Activated naive CD8-positive, alpha-beta T cell treated with anti-CD3 and anti-CD28 coated beads, Interleukin-2, amount 50 U/mL, for 16 hours (primary cell): ENCODE results near the gene MT1M.
"Not testable (repeated sequence)": the region's sequence is repeated elsewhere in the genome, so short reads cannot be mapped to it uniquely, and the experiment has no call there.

Source experiments
- DNase-seq: peaks from one replicate; pipeline ENCODE4 v3.0.0-alpha.2; 2020; ENCODE audit warnings: low read depth, low spot score

The MT1M gene

GRCh38 chr16:56632156-56632847 is at the start of gene MT1M:
Gene MT1M (plus strand): TSS chr16:56632659. CDS start chr16:56632732, 73 bp downstream.
- no peak for DNase-seq

DNA sequence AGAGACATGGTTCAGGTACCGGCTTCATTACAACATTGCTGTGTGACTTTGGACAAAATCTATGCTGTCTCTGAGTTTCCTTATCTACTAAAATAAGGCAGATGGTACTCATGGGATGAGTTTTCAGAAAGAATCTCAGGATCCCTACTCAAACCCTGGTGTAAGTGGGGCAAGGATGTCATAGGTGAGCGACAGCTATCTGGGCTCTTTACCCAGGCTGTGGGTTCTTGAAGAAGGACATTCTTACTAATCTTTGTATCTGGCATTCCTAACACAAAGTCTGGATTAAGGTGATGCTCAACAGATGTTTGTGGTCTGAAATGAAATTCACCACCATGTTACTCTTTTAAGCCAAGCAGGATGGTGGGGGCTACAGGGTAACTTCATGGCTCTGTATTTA is 49.5 kb upstream of the MT1M start:
- DNase-seq, result not testable (repeated sequence)

GRCh38 chr16:56583351-56584168 is 48.9 kb upstream of the MT1M start:
- no peak for DNase-seq

DNA sequence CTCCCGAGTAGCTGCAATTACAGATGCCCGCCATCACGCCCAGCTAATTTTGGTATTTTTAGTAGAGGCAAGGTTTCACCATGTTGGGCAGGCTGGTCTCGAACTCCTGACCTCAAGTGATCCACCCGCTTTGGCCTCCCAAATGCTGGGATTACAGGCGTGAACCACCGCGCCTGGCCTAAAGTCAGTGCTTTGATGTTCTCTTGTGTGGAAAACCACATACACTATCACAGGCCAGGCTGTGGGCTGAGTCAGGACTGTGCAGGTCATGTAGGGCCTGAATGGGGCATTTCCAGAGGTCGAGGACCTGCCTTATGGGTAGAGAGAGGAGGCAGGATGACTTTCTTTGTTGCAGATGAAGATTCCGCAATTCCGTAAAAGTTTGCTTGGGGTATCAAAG is 48.2 kb upstream of the MT1M start:
- no peak for DNase-seq

GRCh38 chr16:56588781-56589140 is 43.7 kb upstream of the MT1M start:
- no peak for DNase-seq

DNA sequence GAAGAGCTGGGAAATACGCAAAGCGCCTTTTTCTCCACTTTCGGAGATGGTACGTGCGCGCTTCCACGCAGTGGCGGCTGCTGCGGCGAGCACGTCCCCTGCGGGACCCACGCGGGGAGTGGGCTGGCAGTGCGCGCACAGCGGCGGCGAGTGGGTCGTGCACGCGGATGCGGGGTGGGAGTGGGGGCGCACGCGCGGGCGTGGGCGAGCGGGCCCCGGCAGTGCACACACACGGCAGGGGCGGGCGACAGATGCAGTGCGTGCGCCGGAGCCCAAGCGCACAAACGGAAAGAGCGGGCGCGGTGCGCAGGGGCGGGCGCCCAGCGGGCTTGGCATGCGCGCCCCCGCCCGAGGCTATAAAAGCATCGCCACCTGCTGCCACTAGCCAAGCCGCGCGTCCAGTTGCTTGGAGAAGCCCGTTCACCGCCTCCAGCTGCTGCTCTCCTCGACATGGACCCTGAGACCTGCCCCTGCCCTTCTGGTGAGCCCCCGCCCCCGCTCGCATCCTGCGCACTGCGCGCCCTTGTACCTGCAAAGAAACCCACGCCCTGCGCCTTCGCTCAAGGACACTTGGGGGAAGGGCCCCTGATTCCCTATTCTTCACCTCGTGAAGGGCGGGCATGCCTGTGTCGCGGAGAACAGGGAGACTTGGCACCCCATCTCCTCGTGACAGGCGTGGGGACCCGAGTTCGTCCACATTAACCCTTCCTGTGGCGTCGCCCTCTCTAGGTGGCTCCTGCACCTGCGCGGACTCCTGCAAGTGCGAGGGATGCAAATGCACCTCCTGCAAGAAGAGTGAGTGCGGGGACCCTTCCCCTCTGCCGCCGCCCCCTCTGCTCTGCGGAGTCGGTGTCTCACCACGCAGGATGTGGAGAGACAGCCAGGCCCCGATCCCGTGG is 43.1 kb upstream of the MT1M start, which contains the start of gene MT3:
MT3 (plus strand) TSS at position 388 of the 899 bp plus-strand sequence; CDS start at position 451, 63 bp downstream.
- no peak for DNase-seq

- DNase-seq, result no peak
These were observed 40.9 kb upstream of the MT1M start for GRCh38 chr16:56591377-56592060.

DNA sequence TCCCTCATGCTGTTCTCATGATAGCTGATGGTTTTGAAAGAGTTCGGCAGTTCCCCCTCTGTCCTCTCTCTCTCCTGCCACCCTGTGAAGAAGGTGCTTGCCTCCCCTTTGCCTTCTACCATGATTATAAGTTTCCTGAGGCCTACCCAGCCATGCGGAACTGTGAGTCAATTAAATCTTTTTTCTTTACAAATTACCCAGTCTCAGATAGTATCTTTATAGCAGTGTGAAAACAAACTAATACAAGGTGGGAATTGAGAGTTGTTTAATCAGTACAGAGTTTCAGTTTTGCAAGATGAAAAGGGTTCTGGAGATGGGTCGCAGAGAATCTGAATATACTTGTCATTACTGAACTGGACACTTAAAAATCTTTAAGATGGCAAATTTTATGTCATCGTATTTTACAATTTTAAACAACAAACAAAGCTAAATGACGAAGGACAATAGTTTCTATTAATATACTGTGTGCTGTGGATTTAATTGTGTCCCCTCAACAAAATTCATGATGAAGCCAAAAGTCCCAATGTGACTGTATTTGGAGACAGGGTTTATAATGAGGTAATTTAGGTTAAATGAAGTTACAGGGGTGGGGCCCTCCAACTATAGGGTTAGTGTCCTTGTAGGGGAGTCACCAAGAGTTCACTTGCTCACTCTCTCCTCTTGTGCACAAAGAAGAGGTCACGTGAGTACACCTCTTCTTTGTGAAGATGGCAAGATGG is 38.7 kb upstream of the MT1M start:
- no peak for DNase-seq

DNA sequence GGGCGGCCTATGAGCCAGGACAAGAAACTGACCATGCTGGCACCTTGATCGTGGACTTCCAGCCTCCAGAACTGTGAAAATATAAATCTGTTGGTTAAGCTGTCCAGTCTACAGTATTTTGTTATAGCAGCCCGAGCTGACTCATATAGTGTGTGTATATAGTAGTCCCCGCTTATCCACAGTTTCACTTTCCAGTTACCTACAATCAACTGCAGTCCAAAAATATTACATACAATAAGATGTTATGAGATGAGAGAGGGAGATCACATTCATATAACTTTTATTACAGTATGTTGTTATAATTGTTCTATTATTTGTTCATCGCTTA is 38.2 kb upstream of the MT1M start:
- no peak for DNase-seq

DNA sequence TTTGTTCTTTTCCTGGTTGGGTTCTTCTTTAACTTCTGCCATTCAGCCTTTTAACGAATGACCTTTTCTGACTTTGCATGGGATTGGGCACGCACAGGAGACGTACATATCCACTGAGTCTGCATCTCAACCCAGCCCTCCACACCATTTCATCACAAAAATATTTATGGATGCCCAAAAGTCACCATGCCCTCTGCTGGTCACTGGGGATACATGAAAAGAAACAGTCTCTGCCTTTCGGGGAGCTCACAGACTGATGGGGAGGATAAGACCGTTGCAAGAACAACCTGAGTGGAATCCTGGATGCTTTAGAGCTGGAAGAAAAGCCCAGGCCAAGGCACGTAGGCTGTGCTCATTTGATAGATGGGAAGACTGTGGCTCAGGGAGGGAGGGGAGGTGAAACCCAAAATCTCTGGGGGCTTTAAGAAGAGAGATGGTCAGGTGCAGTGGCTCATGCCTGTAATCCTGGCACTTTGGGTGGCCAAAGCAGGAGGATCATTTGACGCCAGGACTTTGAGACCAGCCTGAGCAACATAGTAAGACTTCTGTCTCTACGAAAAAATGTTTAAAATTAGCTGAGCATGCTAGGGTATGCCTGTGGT is 32.0 kb upstream of the MT1M start:
- no peak for DNase-seq

DNA sequence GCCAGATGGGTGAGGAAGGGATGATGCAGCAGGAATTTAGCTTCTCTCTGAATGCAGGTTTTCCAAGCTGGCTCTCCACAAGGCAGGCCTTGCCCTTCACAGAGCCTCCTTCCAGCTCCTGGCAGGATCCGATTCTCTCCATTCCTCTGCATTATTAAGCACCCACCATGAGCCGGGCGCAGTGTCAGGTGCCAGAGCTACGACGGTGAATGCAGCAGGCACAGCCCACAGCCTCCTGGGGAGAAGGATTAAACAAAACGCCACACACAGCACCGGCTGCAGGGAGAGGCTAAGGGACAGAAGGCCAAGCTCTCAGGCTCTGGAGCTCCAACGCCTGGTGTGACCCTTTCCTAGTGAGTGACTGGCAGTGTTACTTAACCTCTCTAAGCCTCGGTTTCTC is 31.1 kb upstream of the MT1M start:
- no peak for DNase-seq

DNA sequence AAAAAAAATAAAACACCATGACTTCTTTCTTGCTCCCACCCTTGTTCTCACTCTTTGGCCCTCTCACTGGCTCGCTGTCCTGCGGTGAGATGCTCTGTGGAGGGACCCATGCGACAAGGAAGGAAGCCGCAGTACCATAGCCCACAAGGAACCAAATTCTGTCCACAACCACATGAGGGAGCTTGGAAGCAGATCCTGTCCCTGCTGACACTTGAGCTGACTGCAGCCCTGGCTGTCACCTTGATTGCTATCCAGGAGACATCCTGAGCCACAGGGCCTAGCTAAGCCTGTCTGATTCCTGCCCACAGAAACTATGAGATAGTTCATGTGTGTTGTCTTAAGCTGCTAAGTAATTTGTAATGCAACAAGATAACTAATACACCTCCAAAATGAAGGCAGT is 28.9 kb upstream of the MT1M start:
- DNase-seq, result no peak

- no peak for DNase-seq
These were observed 27.5 kb upstream of the MT1M start for GRCh38 chr16:56604966-56605365.

- no peak for DNase-seq
These were observed 27.0 kb upstream of the MT1M start for GRCh38 chr16:56605475-56605874.

DNA sequence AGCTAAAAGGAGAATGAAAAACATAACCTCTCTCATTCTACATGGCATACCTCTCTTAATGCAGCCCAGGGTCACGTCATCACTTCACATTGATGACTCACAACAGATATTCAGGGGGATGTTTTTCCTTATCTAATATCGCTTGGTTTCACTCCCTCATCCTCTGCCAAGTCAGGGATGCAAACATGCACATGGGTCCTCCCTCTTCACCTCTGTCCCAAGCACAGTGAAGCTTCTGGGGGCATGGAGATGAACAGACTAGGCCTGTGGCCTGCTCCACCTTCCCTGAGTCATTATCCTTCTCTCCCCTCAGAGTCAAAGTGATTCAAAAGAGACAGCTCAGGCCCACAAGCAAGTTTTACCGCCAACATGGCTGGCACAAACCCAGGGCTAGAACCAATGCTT is 26.4 kb upstream of the MT1M start:
- DNase-seq, result no peak

DNA sequence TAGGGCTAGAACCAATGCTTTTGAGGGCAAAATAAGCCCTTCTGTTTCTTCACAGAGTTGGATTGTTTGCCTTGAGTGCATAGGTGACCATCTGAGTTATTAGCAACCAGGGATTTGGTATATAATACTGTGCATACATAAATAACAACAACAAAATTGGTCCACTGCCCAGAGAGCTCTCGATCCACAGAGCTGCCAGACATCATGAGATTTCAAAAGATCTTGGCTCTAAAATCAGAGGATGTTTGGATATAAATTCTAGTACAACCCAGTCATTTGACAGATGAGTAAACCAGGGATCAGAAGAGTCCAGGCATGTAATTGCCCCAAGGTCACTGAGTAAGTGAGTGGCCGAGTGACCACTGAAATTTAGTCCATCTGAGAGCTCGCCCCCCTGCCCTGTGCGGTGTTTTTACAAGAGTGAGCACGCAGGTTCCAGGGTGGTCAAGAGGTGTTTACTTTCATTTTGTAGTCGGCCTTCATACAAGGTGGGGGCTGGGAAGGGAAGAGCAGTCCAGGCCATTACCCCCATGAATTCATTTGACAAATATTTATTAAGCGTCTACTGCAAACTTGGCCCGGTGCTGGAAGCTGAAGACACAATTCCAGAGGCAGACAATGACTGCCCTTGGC is 25.9 kb upstream of the MT1M start:
- no peak for DNase-seq

DNA sequence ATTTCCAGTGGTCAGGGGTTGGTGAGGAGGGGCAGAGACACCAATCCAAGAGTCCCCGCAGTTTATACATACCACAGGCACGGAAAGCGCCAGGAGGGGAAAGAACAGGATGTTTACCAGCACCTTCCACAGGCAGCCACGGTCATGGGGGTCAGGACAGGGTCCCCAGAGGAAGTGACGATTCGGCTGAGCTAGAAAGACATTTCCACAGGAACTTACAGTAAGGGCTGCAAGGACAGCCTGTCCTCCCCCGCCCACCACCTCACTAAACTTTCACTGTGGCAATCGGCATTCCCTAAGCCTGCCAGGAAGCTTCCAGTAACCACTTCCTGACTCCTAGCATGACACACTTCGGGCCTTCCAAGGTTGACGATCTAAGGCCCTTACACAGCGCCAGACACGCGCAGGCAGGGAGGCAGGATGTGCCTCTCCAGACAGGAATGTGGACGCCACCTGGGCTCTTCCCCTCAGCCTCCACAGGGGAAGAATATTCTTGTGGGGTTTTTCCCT is 25.3 kb upstream of the MT1M start:
- no peak for DNase-seq

- no peak for DNase-seq
These were observed 24.8 kb upstream of the MT1M start for GRCh38 chr16:56607675-56608042.

- DNase-seq, result peak; percentile 72
These were observed 24.2 kb upstream of the MT1M start, which contains the start of gene MT2A for GRCh38 chr16:56608043-56608875. Gene MT2A (plus strand): TSS chr16:56608584. CDS start chr16:56608656, 72 bp downstream.
